ENCODE data around the gene PTPN4.

The PTPN4 gene

GRCh38 chr2:119748135-119748534, 11.6 kb upstream of the PTPN4 start:
- 100% methylated on average over 2 of the region's 4 CpGs for WGBS (ENCODE audit: insufficient coverage)
- no peak for DNase-seq
- H3K36me3 ChIP-seq (ENCODE audit: control insufficient read depth in 4 of 4, insufficient read depth in 4 of 4, low read length in 3 of 4): no peaks in the 10 kb centered on the region
- no peaks in the 10 kb centered on the region for H3K9me3 ChIP-seq (ENCODE audit: control extremely low read depth in 1 of 5, control insufficient read depth in 4 of 5, insufficient read depth in 2 of 5, low read depth in 1 of 5, low read length in 4 of 5)
- no peak overlapping the region for H3K4me3 ChIP-seq (ENCODE audit: control insufficient read depth in 1 of 7, extremely low read depth in 1 of 7, insufficient read depth in 4 of 7, low read depth in 2 of 7, low read length in 6 of 7)
- H3K4me1 ChIP-seq (ENCODE audit: control extremely low read depth in 1 of 4, control insufficient read depth in 4 of 4, insufficient read depth in 4 of 4, low read length in 3 of 4): no peaks in the 10 kb centered on the region
- CTCF ChIA-PET: interaction anchor here (1.1 to 2.1 kb wide), 4 partner anchors 9 to 428 kb away, joined by 3 to 5 read pairs (median 4); no protein-coding TSS in a partner anchor
- H3K27ac ChIP-seq (ENCODE audit: insufficient read depth in 1 of 2, low read depth in 1 of 2, low read length in 2 of 2, poor library complexity in 1 of 2, severe bottlenecking in 2 of 2): no peak overlapping the region
- peaks cover 0 to 12% (median 0%) of the 10 kb centered on the region in 5 experiments for H3K27me3 ChIP-seq (replicated peaks in 2 of 5; ENCODE audit: control insufficient read depth in 4 of 5, insufficient read depth in 5 of 5, low read length in 4 of 5)
- POLR2A ChIA-PET: no interaction called here

GRCh38 chr2:119749477-119750012, 10.2 kb upstream of the PTPN4 start:
- Histone ChIP-seq H3K4me3 (ENCODE audit: control insufficient read depth in 1 of 7, extremely low read depth in 1 of 7, insufficient read depth in 4 of 7, low read depth in 2 of 7, low read length in 6 of 7) (no peak overlapping the region), H3K9me3 (ENCODE audit: control extremely low read depth in 1 of 5, control insufficient read depth in 4 of 5, insufficient read depth in 2 of 5, low read depth in 1 of 5, low read length in 4 of 5) (no peaks in the 10 kb centered on the region), H3K4me1 (ENCODE audit: control extremely low read depth in 1 of 4, control insufficient read depth in 4 of 4, insufficient read depth in 4 of 4, low read length in 3 of 4) (peaks cover 0 to 7% (median 1%) of the 10 kb centered on the region in 4 experiments), H3K36me3 (ENCODE audit: control insufficient read depth in 4 of 4, insufficient read depth in 4 of 4, low read length in 3 of 4) (no peaks in the 10 kb centered on the region), H3K27me3 (replicated peaks in 2 of 5; ENCODE audit: control insufficient read depth in 4 of 5, insufficient read depth in 5 of 5, low read length in 4 of 5) (peaks cover 0 to 12% (median 0%) of the 10 kb centered on the region in 5 experiments), H3K27ac (ENCODE audit: insufficient read depth in 1 of 2, low read depth in 1 of 2, low read length in 2 of 2, poor library complexity in 1 of 2, severe bottlenecking in 2 of 2) (no peak overlapping the region)
- ChIA-PET POLR2A (no interaction called here), CTCF (interaction anchor here (0.9 to 1.9 kb wide), 3 partner anchors 49 to 427 kb away, joined by 3 to 4 read pairs (median 4); no protein-coding TSS in a partner anchor)
- DNase-seq: no peak
- no CpG with 5 or more reads among the region's 1 CpG for WGBS (ENCODE audit: insufficient coverage)

- POLR2A ChIA-PET: no interaction called here
- DNase-seq: no peak
- no peaks in the 10 kb centered on the region for H3K9me3 ChIP-seq (ENCODE audit: control extremely low read depth in 1 of 5, control insufficient read depth in 4 of 5, insufficient read depth in 2 of 5, low read depth in 1 of 5, low read length in 4 of 5)
- no peak overlapping the region for H3K27ac ChIP-seq (ENCODE audit: insufficient read depth in 1 of 2, low read depth in 1 of 2, low read length in 2 of 2, poor library complexity in 1 of 2, severe bottlenecking in 2 of 2)
- no peaks in the 10 kb centered on the region for H3K36me3 ChIP-seq (ENCODE audit: control insufficient read depth in 4 of 4, insufficient read depth in 4 of 4, low read length in 3 of 4)
- CTCF ChIA-PET: interaction anchor here (0.6 to 1.6 kb wide), 5 partner anchors 18 to 423 kb away, joined by 3 to 5 read pairs (median 3); no protein-coding TSS in a partner anchor
- peaks cover 0 to 7% (median 1%) of the 10 kb centered on the region in 4 experiments for H3K4me1 ChIP-seq (ENCODE audit: control extremely low read depth in 1 of 4, control insufficient read depth in 4 of 4, insufficient read depth in 4 of 4, low read length in 3 of 4)
- H3K4me3 ChIP-seq (ENCODE audit: control insufficient read depth in 1 of 7, extremely low read depth in 1 of 7, insufficient read depth in 4 of 7, low read depth in 2 of 7, low read length in 6 of 7): no peak overlapping the region
- 92% methylated on average over 2 of the region's 2 CpGs for WGBS (ENCODE audit: insufficient coverage)
- peaks cover 0 to 8% (median 0%) of the 10 kb centered on the region in 5 experiments for H3K27me3 ChIP-seq (replicated peaks in 2 of 5; ENCODE audit: control insufficient read depth in 4 of 5, insufficient read depth in 5 of 5, low read length in 4 of 5)
Measured at GRCh38 chr2:119751706-119752105, 8.0 kb upstream of the PTPN4 start.

GRCh38 chr2:119753041-119753929, 6.4 kb upstream of the PTPN4 start:
- H3K27me3 ChIP-seq (replicated peaks in 2 of 5; ENCODE audit: control insufficient read depth in 4 of 5, insufficient read depth in 5 of 5, low read length in 4 of 5): peaks cover 0 to 3% (median 0%) of the 10 kb centered on the region in 5 experiments
- DNase-seq: peak; percentile 59 to 77 (median 71)
- WGBS (ENCODE audit: insufficient coverage): 28% methylated on average over 4 of the region's 7 CpGs
- ChIA-PET POLR2A (interaction anchor here (0.6 kb wide), 1 partner anchor 555 kb away, joined by 3 read pairs; no protein-coding TSS in a partner anchor), CTCF (interaction anchor here (0.7 to 7.6 kb wide), 17 partner anchors 12 to 929 kb away, joined by 3 to 98 read pairs (median 4); no protein-coding TSS in a partner anchor)
- H3K9me3 ChIP-seq (ENCODE audit: control extremely low read depth in 1 of 5, control insufficient read depth in 4 of 5, insufficient read depth in 2 of 5, low read depth in 1 of 5, low read length in 4 of 5): no peaks in the 10 kb centered on the region
- no peak overlapping the region for H3K27ac ChIP-seq (ENCODE audit: insufficient read depth in 1 of 2, low read depth in 1 of 2, low read length in 2 of 2, poor library complexity in 1 of 2, severe bottlenecking in 2 of 2)
- H3K4me1 ChIP-seq (ENCODE audit: control extremely low read depth in 1 of 4, control insufficient read depth in 4 of 4, insufficient read depth in 4 of 4, low read length in 3 of 4): peaks cover 0 to 7% (median 1%) of the 10 kb centered on the region in 4 experiments
- no peaks in the 10 kb centered on the region for H3K36me3 ChIP-seq (ENCODE audit: control insufficient read depth in 4 of 4, insufficient read depth in 4 of 4, low read length in 3 of 4)
- H3K4me3 ChIP-seq (ENCODE audit: control insufficient read depth in 1 of 7, extremely low read depth in 1 of 7, insufficient read depth in 4 of 7, low read depth in 2 of 7, low read length in 6 of 7): no peak overlapping the region

- peak in 2 of 3 donors; percentile 22 to 30 for DNase-seq
- POLR2A ChIA-PET: interaction anchor here (0.6 kb wide), 1 partner anchor 555 kb away, joined by 3 read pairs; no protein-coding TSS in a partner anchor
Measured at GRCh38 chr2:119753930-119754321, 5.8 kb upstream of the PTPN4 start.

GRCh38 chr2:119755906-119756305, 3.8 kb upstream of the PTPN4 start:
- H3K27ac ChIP-seq (ENCODE audit: insufficient read depth in 1 of 2, low read depth in 1 of 2, low read length in 2 of 2, poor library complexity in 1 of 2, severe bottlenecking in 2 of 2): no peak overlapping the region
- ChIA-PET CTCF (interaction anchor here (1.1 to 7.6 kb wide), 7 partner anchors 13 to 558 kb away, joined by 3 to 98 read pairs (median 10); no protein-coding TSS in a partner anchor), POLR2A (no interaction called here)
- H3K9me3 ChIP-seq (ENCODE audit: control extremely low read depth in 1 of 5, control insufficient read depth in 4 of 5, insufficient read depth in 2 of 5, low read depth in 1 of 5, low read length in 4 of 5): no peaks in the 10 kb centered on the region
- no peak for DNase-seq
- no peak overlapping the region for H3K4me3 ChIP-seq (ENCODE audit: control insufficient read depth in 1 of 7, extremely low read depth in 1 of 7, insufficient read depth in 4 of 7, low read depth in 2 of 7, low read length in 6 of 7)
- no peaks in the 10 kb centered on the region for H3K36me3 ChIP-seq (ENCODE audit: control insufficient read depth in 4 of 4, insufficient read depth in 4 of 4, low read length in 3 of 4)
- peaks cover 6 to 21% (median 14%) of the 10 kb centered on the region in 4 experiments for H3K4me1 ChIP-seq (ENCODE audit: control extremely low read depth in 1 of 4, control insufficient read depth in 4 of 4, insufficient read depth in 4 of 4, low read length in 3 of 4)
- H3K27me3 ChIP-seq (replicated peaks in 2 of 5; ENCODE audit: control insufficient read depth in 4 of 5, insufficient read depth in 5 of 5, low read length in 4 of 5): no peaks in the 10 kb centered on the region
- WGBS (ENCODE audit: insufficient coverage): no CpG with 5 or more reads among the region's 1 CpG

More at GRCh38 chr2:119753930-119754321, 5.8 kb upstream of the PTPN4 start:
- no peak overlapping the region for H3K4me3 ChIP-seq (ENCODE audit: control insufficient read depth in 1 of 7, extremely low read depth in 1 of 7, insufficient read depth in 4 of 7, low read depth in 2 of 7, low read length in 6 of 7)
- no CpG with 5 or more reads among the region's 1 CpG for WGBS (ENCODE audit: insufficient coverage)
- peaks cover 0 to 10% (median 4%) of the 10 kb centered on the region in 4 experiments for H3K4me1 ChIP-seq (ENCODE audit: control extremely low read depth in 1 of 4, control insufficient read depth in 4 of 4, insufficient read depth in 4 of 4, low read length in 3 of 4)
- H3K36me3 ChIP-seq (ENCODE audit: control insufficient read depth in 4 of 4, insufficient read depth in 4 of 4, low read length in 3 of 4): no peaks in the 10 kb centered on the region
- CTCF ChIA-PET: interaction anchor here (0.7 to 7.6 kb wide), 10 partner anchors 13 to 422 kb away, joined by 3 to 98 read pairs (median 5); no protein-coding TSS in a partner anchor
- H3K27ac ChIP-seq (ENCODE audit: insufficient read depth in 1 of 2, low read depth in 1 of 2, low read length in 2 of 2, poor library complexity in 1 of 2, severe bottlenecking in 2 of 2): no peak overlapping the region
- peaks cover 0 to 3% (median 0%) of the 10 kb centered on the region in 5 experiments for H3K27me3 ChIP-seq (replicated peaks in 2 of 5; ENCODE audit: control insufficient read depth in 4 of 5, insufficient read depth in 5 of 5, low read length in 4 of 5)
- no peaks in the 10 kb centered on the region for H3K9me3 ChIP-seq (ENCODE audit: control extremely low read depth in 1 of 5, control insufficient read depth in 4 of 5, insufficient read depth in 2 of 5, low read depth in 1 of 5, low read length in 4 of 5)
